NB4 (cell line): ENCODE results near the gene RASL10B.

Experiments used
- CTCF ChIP-seq: IDR thresholded peaks from one replicate; pipeline ENCODE4 v1.5.1; 2012; ENCODE audit warnings: low read depth, low read length
- POLR2A ChIP-seq: IDR thresholded peaks from 2 replicates; pipeline ENCODE4 v1.6.1; 2011; ENCODE audit warnings: mild to moderate bottlenecking; ENCODE audit not compliant: insufficient read length; ENCODE audit errors: extremely low read depth

DNA sequence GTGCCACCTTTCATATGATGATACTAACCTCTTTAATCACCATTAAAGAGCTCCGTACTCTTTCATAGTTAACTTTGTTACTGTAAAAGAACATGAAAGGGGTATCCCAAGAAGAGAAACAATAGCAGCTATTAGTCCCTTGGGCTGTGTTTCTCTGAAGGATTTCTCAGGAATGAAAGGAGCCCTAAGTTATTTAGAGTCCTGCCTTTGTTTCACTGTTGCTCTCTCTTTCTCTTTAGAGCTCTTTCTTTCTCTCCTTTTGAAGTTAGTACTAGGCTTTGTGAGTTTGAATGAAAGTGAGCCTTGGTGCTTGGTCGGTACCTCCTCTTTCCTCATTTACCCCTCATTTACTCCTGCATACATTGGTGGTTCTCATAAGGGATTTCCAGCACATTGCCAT, 20.5 kb upstream of the RASL10B start:
- TF ChIP-seq POLR2A (no peak), CTCF (no peak)
